T-helper 1 cell treated with Interleukin-12 subunit alpha and Interleukin-12 subunit beta and Interleukin-4 antibody, amounts not matched to agents 30 μg/mL and 1 μg/mL, for 36 hours (primary cell): ENCODE measurements around the gene TCEAL7.
A peak's percentile ranks its signal among the peaks of the same experiment; 100 is the strongest.
"Not testable (repeated sequence)": the region's sequence is repeated elsewhere in the genome, so short reads cannot be mapped to it uniquely, and the experiment has no call there.

ENCODE experiments used
- H3K27ac Mint-ChIP-seq: one replicate; pipeline ENCODE4 v1.8.0; 2021; ENCODE audit warnings: mild to moderate bottlenecking, mixed read lengths
- H3K27me3 Mint-ChIP-seq: one replicate; pipeline ENCODE4 v1.8.0; 2021; ENCODE audit warnings: low read depth, mixed read lengths
- H3K36me3 Mint-ChIP-seq: one replicate; pipeline ENCODE4 v1.8.0; 2021; ENCODE audit warnings: low read depth, mixed read lengths
- H3K4me1 Mint-ChIP-seq: one replicate; pipeline ENCODE4 v1.8.0; 2021; ENCODE audit warnings: low read depth, mixed read lengths
- H3K4me3 Mint-ChIP-seq: one replicate; pipeline ENCODE4 v1.8.0; 2021; ENCODE audit warnings: mild to moderate bottlenecking, moderate library complexity, mixed read lengths
- H3K9me3 Mint-ChIP-seq: one replicate; pipeline ENCODE4 v1.8.0; 2021; ENCODE audit warnings: mixed read lengths

TCEAL7 gene

DNA sequence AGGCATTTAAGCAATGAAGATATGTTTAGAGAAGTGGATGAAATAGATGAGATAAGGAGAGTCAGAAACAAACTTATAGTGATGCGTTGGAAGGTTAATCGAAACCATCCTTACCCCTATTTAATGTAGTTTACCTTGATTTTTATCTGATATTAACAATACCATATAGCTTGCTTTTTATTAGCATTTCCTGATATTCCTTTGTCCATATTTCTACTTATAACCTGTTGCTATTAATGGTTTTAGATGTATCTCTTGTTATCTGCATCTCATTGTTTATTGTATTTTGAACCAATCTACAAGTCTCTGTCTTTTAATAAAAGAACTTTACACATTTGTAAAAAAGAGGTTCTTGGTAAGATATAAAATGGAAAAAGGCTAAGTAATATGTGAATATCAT lies 27.8 kb downstream of the TCEAL7 start:
- no peak overlapping the region for H3K4me3 Mint-ChIP-seq
- no peaks in the 10 kb centered on the region for H3K9me3 Mint-ChIP-seq
- peaks cover 13% of the 10 kb centered on the region for H3K27me3 Mint-ChIP-seq
- peaks cover 2% of the 10 kb centered on the region for H3K4me1 Mint-ChIP-seq
- H3K27ac Mint-ChIP-seq = no peak overlapping the region
- no peaks in the 10 kb centered on the region for H3K36me3 Mint-ChIP-seq

- not testable (repeated sequence) for H3K27ac Mint-ChIP-seq, H3K9me3 Mint-ChIP-seq
Measured at GRCh38 chrX:103359605-103360004, 29.6 kb downstream of the TCEAL7 start.

GRCh38 chrX:103360092-103360491 lies 30.1 kb downstream of the TCEAL7 start:
- Mint-ChIP-seq H3K27me3 (peaks cover 13% of the 10 kb centered on the region), H3K36me3 (no peaks in the 10 kb centered on the region), H3K27ac (no peak overlapping the region), H3K4me3 (no peak overlapping the region), H3K4me1 (peaks cover 2% of the 10 kb centered on the region), H3K9me3 (no peaks in the 10 kb centered on the region)

More at GRCh38 chrX:103359605-103360004, 29.6 kb downstream of the TCEAL7 start:
- not testable (repeated sequence) for H3K36me3 Mint-ChIP-seq, H3K4me1 Mint-ChIP-seq, H3K4me3 Mint-ChIP-seq
- peaks cover 13% of the 10 kb centered on the region for H3K27me3 Mint-ChIP-seq

GRCh38 chrX:103360916-103361315 lies 30.9 kb downstream of the TCEAL7 start:
- Mint-ChIP-seq H3K27ac (no peak overlapping the region), H3K36me3 (no peaks in the 10 kb centered on the region), H3K4me1 (peaks cover 2% of the 10 kb centered on the region), H3K9me3 (no peaks in the 10 kb centered on the region), H3K4me3 (no peak overlapping the region), H3K27me3 (peaks cover 9% of the 10 kb centered on the region)

DNA sequence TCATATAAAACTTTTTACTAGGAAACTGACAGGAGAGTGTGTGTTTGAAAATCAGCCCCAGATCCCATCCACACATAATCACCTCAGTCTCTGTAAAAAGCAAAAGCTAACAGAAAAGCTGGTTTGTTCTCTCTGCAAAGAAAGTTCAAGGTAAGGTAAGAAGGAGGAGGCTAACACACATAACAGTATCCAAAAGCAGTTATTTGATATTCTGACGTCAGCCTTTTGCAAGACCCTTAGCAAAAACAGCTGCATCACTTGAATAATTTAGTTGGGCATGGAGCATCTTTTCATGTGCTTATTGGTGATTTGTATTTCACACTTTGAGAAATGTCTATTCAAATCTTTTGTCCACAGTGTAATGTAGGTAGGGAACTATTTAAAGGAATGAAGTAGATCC lies 31.8 kb downstream of the TCEAL7 start:
- H3K4me3 Mint-ChIP-seq = no peak overlapping the region
- H3K27ac Mint-ChIP-seq = no peak overlapping the region
- H3K27me3 Mint-ChIP-seq = peaks cover 9% of the 10 kb centered on the region
- H3K4me1 Mint-ChIP-seq = no peaks in the 10 kb centered on the region
- H3K9me3 Mint-ChIP-seq = no peaks in the 10 kb centered on the region
- no peaks in the 10 kb centered on the region for H3K36me3 Mint-ChIP-seq

GRCh38 chrX:103362474-103362873 lies 32.4 kb downstream of the TCEAL7 start:
- no peaks in the 10 kb centered on the region for H3K4me1 Mint-ChIP-seq
- peaks cover 8% of the 10 kb centered on the region for H3K27me3 Mint-ChIP-seq
- no peak overlapping the region for H3K27ac Mint-ChIP-seq
- no peaks in the 10 kb centered on the region for H3K9me3 Mint-ChIP-seq
- H3K36me3 Mint-ChIP-seq = no peaks in the 10 kb centered on the region
- no peak overlapping the region for H3K4me3 Mint-ChIP-seq

GRCh38 chrX:103363046-103363445 lies 33.0 kb downstream of the TCEAL7 start:
- no peaks in the 10 kb centered on the region for H3K9me3 Mint-ChIP-seq
- no peak overlapping the region for H3K4me3 Mint-ChIP-seq
- H3K36me3 Mint-ChIP-seq = no peaks in the 10 kb centered on the region
- peaks cover 5% of the 10 kb centered on the region for H3K27me3 Mint-ChIP-seq
- no peak overlapping the region for H3K27ac Mint-ChIP-seq
- no peaks in the 10 kb centered on the region for H3K4me1 Mint-ChIP-seq

DNA sequence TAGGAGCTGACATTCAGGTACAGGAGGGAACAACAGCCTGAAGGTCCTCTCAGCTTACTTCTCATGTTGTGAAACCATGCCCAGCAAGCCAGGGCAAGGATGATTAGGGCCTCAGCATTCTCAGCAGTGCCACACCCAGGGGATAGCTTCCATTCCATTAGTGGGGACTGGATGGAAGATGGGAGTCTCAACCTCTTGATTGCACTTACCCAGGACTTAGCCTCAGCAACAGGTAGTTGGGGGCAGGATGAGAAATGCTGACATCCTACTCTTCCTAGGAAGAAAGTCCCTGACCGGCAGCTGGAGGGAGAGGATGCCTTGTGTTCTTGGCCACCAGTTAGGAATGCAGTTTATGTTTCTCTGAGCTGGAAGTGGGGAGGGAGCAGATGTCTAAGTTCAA lies 37.5 kb downstream of the TCEAL7 start:
- Mint-ChIP-seq H3K27ac (no peak overlapping the region), H3K4me3 (no peak overlapping the region), H3K36me3 (no peaks in the 10 kb centered on the region), H3K4me1 (no peaks in the 10 kb centered on the region), H3K9me3 (no peaks in the 10 kb centered on the region), H3K27me3 (peaks cover 5% of the 10 kb centered on the region)

- H3K27ac Mint-ChIP-seq = no peak overlapping the region
- H3K27me3 Mint-ChIP-seq = peaks cover 5% of the 10 kb centered on the region
- H3K4me1 Mint-ChIP-seq = no peaks in the 10 kb centered on the region
- H3K36me3 Mint-ChIP-seq = no peaks in the 10 kb centered on the region
- H3K9me3 Mint-ChIP-seq = no peaks in the 10 kb centered on the region
- no peak overlapping the region for H3K4me3 Mint-ChIP-seq
Measured at GRCh38 chrX:103369479-103369878, 39.4 kb downstream of the TCEAL7 start.

DNA sequence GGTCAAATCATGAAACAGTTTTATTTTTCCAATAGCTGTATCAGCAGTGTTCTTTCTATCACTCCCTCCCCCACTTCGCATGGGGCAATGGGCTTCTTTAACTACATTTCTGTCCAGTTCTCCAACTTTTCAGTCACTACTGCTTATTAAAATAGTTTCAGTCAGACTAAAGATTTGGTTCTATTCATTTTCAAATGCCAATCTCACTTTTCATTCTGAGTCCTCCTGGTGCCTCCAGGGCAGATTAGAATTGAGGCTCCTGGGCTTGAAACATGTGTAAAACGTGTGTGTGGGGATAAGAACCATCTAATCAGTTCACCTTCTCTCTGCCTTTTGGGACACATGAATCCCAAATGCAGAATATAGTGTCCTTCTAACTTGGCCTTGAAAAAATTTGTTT lies 42.8 kb downstream of the TCEAL7 start:
- H3K27ac Mint-ChIP-seq = no peak overlapping the region
- H3K27me3 Mint-ChIP-seq = peaks cover 3% of the 10 kb centered on the region
- no peaks in the 10 kb centered on the region for H3K9me3 Mint-ChIP-seq
- H3K4me3 Mint-ChIP-seq = no peak overlapping the region
- H3K4me1 Mint-ChIP-seq = peaks cover 7% of the 10 kb centered on the region
- no peaks in the 10 kb centered on the region for H3K36me3 Mint-ChIP-seq

DNA sequence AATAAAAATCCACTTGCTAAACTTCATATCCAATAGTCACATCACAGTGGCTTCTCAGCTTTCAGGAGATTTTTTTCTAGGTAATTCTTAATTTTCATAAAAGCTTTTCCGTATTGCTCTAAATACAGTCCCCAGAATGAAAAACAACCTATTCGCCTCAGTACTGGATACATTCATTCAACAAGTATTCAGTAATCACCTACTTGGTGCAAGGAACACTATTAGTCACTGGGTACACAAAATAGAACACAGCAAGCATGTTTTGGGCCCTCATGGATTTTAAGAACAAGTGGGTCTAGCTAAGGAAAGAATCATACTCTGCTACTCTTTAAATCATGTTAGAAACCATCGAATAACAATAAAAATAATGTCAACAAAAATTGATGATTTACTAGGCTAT lies 43.5 kb downstream of the TCEAL7 start:
- Mint-ChIP-seq H3K9me3 (no peaks in the 10 kb centered on the region), H3K27me3 (peaks cover 3% of the 10 kb centered on the region), H3K4me3 (no peak overlapping the region), H3K4me1 (peaks cover 7% of the 10 kb centered on the region), H3K36me3 (no peaks in the 10 kb centered on the region), H3K27ac (no peak overlapping the region)

DNA sequence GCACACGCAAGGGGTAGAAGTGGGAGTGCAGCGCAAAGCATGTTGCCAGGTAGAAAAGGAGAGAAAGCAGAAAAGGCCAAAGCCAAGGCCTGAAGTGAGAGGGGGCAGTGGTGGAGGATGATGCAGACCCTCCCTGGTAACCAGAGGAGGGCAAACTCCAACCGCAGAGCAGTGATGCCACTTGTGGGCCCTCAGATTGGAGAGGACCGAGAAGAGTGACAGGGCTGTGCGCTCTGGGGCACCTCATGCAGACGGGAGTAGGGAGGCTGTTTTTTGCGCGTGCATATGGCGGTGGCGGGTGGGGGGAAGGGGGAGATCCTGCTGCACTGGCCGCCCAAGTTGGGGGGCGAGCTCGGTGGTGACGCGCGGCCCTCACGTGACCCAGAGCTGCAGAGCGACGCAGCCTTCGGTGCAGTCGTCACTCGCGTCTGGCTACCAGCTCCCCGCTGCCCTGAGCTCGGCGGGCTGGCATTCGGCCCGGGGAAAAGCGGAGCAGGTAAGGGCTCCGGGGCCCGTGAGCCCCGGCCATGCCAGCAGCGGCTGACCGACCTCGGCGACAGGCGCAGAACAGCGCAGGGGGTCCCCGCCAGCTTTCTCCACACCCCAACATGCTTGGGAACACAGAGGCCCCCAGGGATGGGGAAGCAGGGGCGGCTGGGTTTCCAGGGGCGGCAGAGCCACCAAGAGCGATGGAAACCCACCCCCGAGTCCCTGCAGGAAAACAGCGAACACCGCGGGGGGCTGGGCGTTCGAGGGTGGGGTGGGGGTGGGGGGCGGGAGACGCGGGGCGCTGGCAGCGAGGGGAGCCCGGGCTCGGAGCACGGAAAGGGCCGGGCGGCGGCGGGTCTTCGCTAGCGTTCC lies 46.3 kb downstream of the TCEAL7 start, which contains the start of gene BEX3:
BEX3 (plus strand) TSS at position 421 of the 861 bp plus-strand sequence. CDS start 984 bp downstream, outside the sequence.
- Mint-ChIP-seq H3K36me3 (no peaks in the 10 kb centered on the region), H3K4me1 (peaks cover 7% of the 10 kb centered on the region), H3K27ac (peak within 1 kb of the TSS; percentile 45), H3K9me3 (no peaks in the 10 kb centered on the region), H3K27me3 (peaks cover 3% of the 10 kb centered on the region), H3K4me3 (peak within 1 kb of the TSS; percentile 69)

DNA sequence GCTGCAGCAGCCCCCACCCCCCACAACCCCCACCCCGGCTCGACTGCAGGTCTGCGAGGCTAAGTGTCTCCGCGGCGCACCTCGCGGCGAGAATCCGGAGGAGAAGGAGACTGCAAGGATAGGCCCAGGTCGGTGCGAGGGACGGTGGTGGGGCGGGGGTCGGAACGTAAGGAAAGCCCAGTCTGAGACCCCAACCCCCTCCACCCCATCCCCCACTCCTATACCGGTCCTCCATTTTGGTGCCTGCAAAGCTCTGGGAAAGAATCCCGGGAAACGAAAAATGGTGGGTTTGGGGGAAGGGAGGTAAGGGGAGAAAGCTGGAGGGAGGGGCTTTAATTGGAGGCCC lies 46.9 kb downstream of the TCEAL7 start:
- no peaks in the 10 kb centered on the region for H3K9me3 Mint-ChIP-seq
- H3K36me3 Mint-ChIP-seq = no peaks in the 10 kb centered on the region
- peaks cover 3% of the 10 kb centered on the region for H3K27me3 Mint-ChIP-seq
- H3K27ac Mint-ChIP-seq = no peak overlapping the region
- H3K4me3 Mint-ChIP-seq = peak overlapping the region; percentile 65
- H3K4me1 Mint-ChIP-seq = peaks cover 7% of the 10 kb centered on the region

GRCh38 chrX:103378990-103379389 lies 49.0 kb downstream of the TCEAL7 start:
- Mint-ChIP-seq H3K36me3 (no peaks in the 10 kb centered on the region), H3K27ac (no peak overlapping the region), H3K4me1 (peaks cover 7% of the 10 kb centered on the region), H3K9me3 (no peaks in the 10 kb centered on the region), H3K4me3 (no peak overlapping the region), H3K27me3 (peaks cover 3% of the 10 kb centered on the region)
